ENCODE measurements around the gene PRDM16.

DNA sequence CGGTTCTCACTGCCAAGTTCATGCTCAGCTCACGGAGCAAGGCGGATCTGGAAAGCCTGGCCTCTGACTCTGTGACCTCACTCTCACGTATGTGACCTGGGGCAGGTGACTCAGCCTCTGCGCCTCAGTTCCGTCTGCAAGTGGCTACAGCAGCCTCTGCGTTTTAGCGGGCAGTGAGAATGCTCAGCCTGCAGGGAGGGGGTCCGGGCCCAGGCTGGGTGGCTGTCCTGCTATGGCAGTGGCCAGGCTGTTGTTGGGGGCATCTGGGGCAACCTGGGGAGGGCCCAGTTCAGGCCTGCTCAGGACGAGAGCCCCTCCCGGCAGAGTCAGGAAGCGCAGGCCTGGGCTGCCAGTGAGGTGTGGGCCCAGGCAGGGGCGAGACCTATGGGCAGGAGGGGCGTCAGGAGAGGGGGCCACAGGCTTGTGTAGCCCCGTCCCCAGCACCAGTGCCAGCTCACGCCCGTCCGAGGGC, 413.4 kb downstream of the PRDM16 start:
- 0 out of 2 replicates have a peak, but pooled peaks have one; percentile 10 for TF ChIP-seq CTCF (IDR thresholded peaks at IDR 0.05)
- TF ChIP-seq FOXP1 (CRISPR knock-in tag; IDR thresholded peaks at IDR 0.05; ENCODE audit: borderline replicate concordance), result no peak
- no peak for TF ChIP-seq PRRX2 (CRISPR knock-in tag; IDR thresholded peaks at IDR 0.05)
- no peak for TF ChIP-seq ZNF263 (CRISPR knock-in tag; IDR thresholded peaks at IDR 0.05; ENCODE audit: low read depth)
- TF ChIP-seq JUN (CRISPR knock-in tag; IDR thresholded peaks at IDR 0.05), result no peak
- TF ChIP-seq ELF4 (CRISPR knock-in tag; IDR thresholded peaks at IDR 0.05; ENCODE audit: low read depth), result no peak
- TF ChIP-seq MAX (CRISPR knock-in tag; IDR thresholded peaks at IDR 0.05), result no peak
- no peak for TF ChIP-seq IRF2 (CRISPR knock-in tag; IDR thresholded peaks at IDR 0.05; ENCODE audit: borderline replicate concordance, low read depth)
